HEK293T (cell line): ENCODE measurements around the gene GABRD.
A peak's percentile ranks its signal among the peaks of the same experiment; 100 is the strongest.

Experiments
- CTCF ChIA-PET: fragments of 350-600 bp; formaldehyde crosslinking; extraction: SDS; loops from one replicate; lab custom pipeline; 2021; ENCODE audit warnings: antibody characterized with exemption, inconsistent platforms; lab: Yijun Ruan, JAX
- POLR2A ChIA-PET: fragments of 350-600 bp; formaldehyde crosslinking; extraction: SDS; loops from one replicate; lab custom pipeline; 2020; ENCODE audit warnings: antibody characterized with exemption, inconsistent platforms; lab: Yijun Ruan, JAX
- DNase-seq: peaks from one replicate; pipeline ENCODE4 v3.0.0; 2012; ENCODE audit warnings: mixed read lengths; ENCODE audit errors: extremely low spot score
- ARNT ChIP-seq: fragments of 450-650 bp; IDR thresholded peaks from 2 replicates; pipeline ENCODE4 v1.6.1; 2017; ENCODE audit warnings: mild to moderate bottlenecking
- BHLHE40 ChIP-seq: fragments of 450-650 bp; IDR thresholded peaks from 2 replicates; pipeline ENCODE4 v1.6.1; 2016; ENCODE audit warnings: mild to moderate bottlenecking, moderate library complexity, borderline replicate concordance
- CTBP1 ChIP-seq: fragments of 450-650 bp; IDR thresholded peaks from 2 replicates; pipeline ENCODE4 v1.6.1; 2016; ENCODE audit warnings: borderline replicate concordance
- ELF4 ChIP-seq: fragments of 450-650 bp; IDR thresholded peaks from 2 replicates; pipeline ENCODE4 v1.6.1; 2017; ENCODE audit warnings: antibody characterized with exemption
- FOXA1 ChIP-seq: fragments of 450-650 bp; IDR thresholded peaks from 2 replicates; pipeline ENCODE4 v1.6.1; 2016; ENCODE audit warnings: mild to moderate bottlenecking
- FOXK2 ChIP-seq: fragments of 450-650 bp; IDR thresholded peaks from 2 replicates; pipeline ENCODE4 v1.6.1; 2016; ENCODE audit warnings: mild to moderate bottlenecking
- FOXM1 ChIP-seq: fragments of 450-650 bp; IDR thresholded peaks from 2 replicates; pipeline ENCODE4 v1.6.1; 2017; ENCODE audit warnings: mild to moderate bottlenecking, borderline replicate concordance
- HDGF ChIP-seq: fragments of 450-650 bp; IDR thresholded peaks from 2 replicates; pipeline ENCODE4 v1.6.1; 2017; ENCODE audit warnings: antibody characterized with exemption, borderline replicate concordance
- L3MBTL2 ChIP-seq: fragments of 450-650 bp; conservative IDR thresholded peaks from 2 replicates; pipeline ENCODE4 v1.6.1; 2016; ENCODE audit warnings: mild to moderate bottlenecking
- LEF1 ChIP-seq: fragments of 450-650 bp; IDR thresholded peaks from 2 replicates; pipeline ENCODE4 v1.6.1; 2017; ENCODE audit warnings: mild to moderate bottlenecking, borderline replicate concordance
- NFRKB ChIP-seq: fragments of 450-650 bp; IDR thresholded peaks from 2 replicates; pipeline ENCODE4 v1.6.1; 2016; ENCODE audit warnings: mild to moderate bottlenecking, moderate library complexity
- PKNOX1 ChIP-seq: fragments of 450-650 bp; IDR thresholded peaks from 2 replicates; pipeline ENCODE4 v1.6.1; 2016
- SP1 ChIP-seq: fragments of 450-650 bp; IDR thresholded peaks from 2 replicates; pipeline ENCODE4 v1.6.1; 2017
- SUZ12 ChIP-seq: fragments of 450-650 bp; IDR thresholded peaks from 2 replicates; pipeline ENCODE4 v1.6.1; 2016; ENCODE audit warnings: mild to moderate bottlenecking
- TARDBP ChIP-seq: fragments of 450-650 bp; IDR thresholded peaks from 2 replicates; pipeline ENCODE4 v1.6.1; 2016
- ZNF384 ChIP-seq: fragments of 450-650 bp; IDR thresholded peaks from 2 replicates; pipeline ENCODE4 v1.6.1; 2016

Gene GABRD

GRCh38 chr1:2014741-2015735, 4.1 kb upstream of the GABRD start:
- no peak for TF ChIP-seq SP1
- no peak for TF ChIP-seq SUZ12
- POLR2A ChIA-PET, result no interaction called here
- DNase-seq, result no peak
- CTCF ChIA-PET, result no interaction called here

GRCh38 chr1:2016123-2016522, 3.0 kb upstream of the GABRD start:
- ChIA-PET POLR2A (no interaction called here), CTCF (no interaction called here)
- no peak for DNase-seq
- no peak for TF ChIP-seq FOXM1
- no peak for TF ChIP-seq FOXA1
- TF ChIP-seq SUZ12, result no peak
- no peak for TF ChIP-seq FOXK2
- TF ChIP-seq NFRKB, result no peak
- TF ChIP-seq LEF1, result no peak
- TF ChIP-seq ZNF384, result no peak
- TF ChIP-seq L3MBTL2, result no peak
- TF ChIP-seq SP1, result no peak
- TF ChIP-seq HDGF, result no peak
- no peak for TF ChIP-seq TARDBP
- no peak for TF ChIP-seq ELF4
- TF ChIP-seq ARNT, result no peak

- CTCF ChIA-PET, result interaction anchor here (0.9 to 1.2 kb wide), 2 partner anchors 26 to 58 kb away, joined by 3 to 4 read pairs; no protein-coding TSS in a partner anchor
- TF ChIP-seq ZNF384 (no peak), TARDBP (no peak), L3MBTL2 (no peak), FOXA1 (no peak), FOXM1 (no peak), SUZ12 (no peak)
Measured at GRCh38 chr1:2018217-2019171, 651 bp upstream of the GABRD start.

GRCh38 chr1:2019571-2020309, 595 bp downstream of the GABRD start:
- POLR2A ChIA-PET, result no interaction called here
- TF ChIP-seq LEF1 (no peak), FOXK2 (no peak), ARNT (no peak), CTBP1 (no peak), NFRKB (no peak), PKNOX1 (no peak), ELF4 (no peak), BHLHE40 (no peak), FOXA1 (no peak), ZNF384 (no peak), L3MBTL2 (no peak), HDGF (no peak), TARDBP (no peak), SUZ12 (no peak), FOXM1 (no peak)
- DNase-seq, result peak; percentile 50
- CTCF ChIA-PET, result interaction anchor here (0.5 to 1.2 kb wide), 3 partner anchors 15 to 59 kb away, joined by 3 read pairs; no protein-coding TSS in a partner anchor

More at GRCh38 chr1:2018217-2019171, 651 bp upstream of the GABRD start:
- DNase-seq, result no peak
- POLR2A ChIA-PET, result interaction anchor here (0.6 to 1.2 kb wide), 2 partner anchors 12 to 62 kb away, joined by 3 read pairs; no protein-coding TSS in a partner anchor

- no peak for DNase-seq
- POLR2A ChIA-PET, result no interaction called here
- CTCF ChIA-PET, result interaction anchor here (0.5 to 2.9 kb wide), 3 partner anchors 15 to 26 kb away, joined by 3 to 10 read pairs (median 3); no protein-coding TSS in a partner anchor
- no peak for TF ChIP-seq L3MBTL2
- no peak for TF ChIP-seq TARDBP
- no peak for TF ChIP-seq LEF1
- TF ChIP-seq CTBP1, result no peak
- TF ChIP-seq FOXA1, result no peak
- no peak for TF ChIP-seq HDGF
- TF ChIP-seq SUZ12, result no peak
- TF ChIP-seq FOXK2, result no peak
- TF ChIP-seq ELF4, result no peak
- TF ChIP-seq FOXM1, result no peak
- no peak for TF ChIP-seq BHLHE40
Measured at GRCh38 chr1:2020310-2020655, 1.1 kb downstream of the GABRD start.

- no peak for DNase-seq
- CTCF ChIA-PET, result interaction anchor here (2.9 kb wide), 1 partner anchor 23 kb away, joined by 10 read pairs; no protein-coding TSS in a partner anchor
- POLR2A ChIA-PET, result no interaction called here
- TF ChIP-seq HDGF (no peak), TARDBP (no peak), ARNT (no peak), ELF4 (no peak), NFRKB (no peak), LEF1 (no peak), PKNOX1 (no peak), SUZ12 (no peak), CTBP1 (no peak), ZNF384 (no peak), FOXK2 (no peak), SP1 (no peak), FOXA1 (no peak), L3MBTL2 (no peak), BHLHE40 (no peak)
Measured at GRCh38 chr1:2021550-2021949, 2.4 kb downstream of the GABRD start.
